K562 (cell line): Measurements from ENCODE around the gene RGS7. TPM values are rescaled to one million over a fixed set of nuclear protein-coding genes. Genes with fewer than 3 reads are reported as not detected.

Experiments used
- ATAC-seq: fragments of 200-7000 bp; cut with Tn5 transposase; 3 replicates; pipeline ENCODE4 v1.9.1; 2020; ENCODE audit warnings: moderate library complexity
- BruUV-seq: library from RNA; stranded (reverse); fragments of 400-500 nt; replicated peaks from 2 replicates; lab custom pipeline; 2021; lab: Mats Ljungman, UMichigan
- CTCF ChIA-PET: fragments of 300-600 bp; formaldehyde crosslinking; extraction: SDS; loops from one replicate; lab custom pipeline; 2021; ENCODE audit warnings: low intra/inter-chr PET ratio; lab: Yijun Ruan, JAX
- POLR2A ChIA-PET: fragments of 300-600, 350-650 bp; sonication (Branson Sonifier 250); formaldehyde crosslinking; extraction: SDS; loops from one replicate; lab custom pipeline; 2021; ENCODE audit warnings: antibody characterized with exemption, inconsistent platforms; lab: Yijun Ruan, JAX
- DNase-seq, 4 experiments: peaks; one replicate each; pipeline versions ENCODE4 v3.0.0 to v3.0.0-alpha.2; 2011 to 2018; ENCODE audit warnings: low spot score in 3 of 4, mixed read lengths in 3 of 4; ENCODE audit errors: extremely low read depth in 1 of 4
- FAIRE-seq: peaks from 2 replicates; lab custom pipeline; 2011; peaks lifted over from hg19 to GRCh38; lab: Jason Lieb, UNC
- H2AFZ ChIP-seq: 2 replicates; pipeline ENCODE4 v1.6.0; 2011; ENCODE audit warnings: low read depth, low read length, control low read depth, inconsistent platforms
- H3K27ac ChIP-seq: fragments of 200-600 bp; 3 replicates; pipeline ENCODE4 v1.8.0; 2011; ENCODE audit warnings: low read depth, mild to moderate bottlenecking, control low read depth, inconsistent platforms, low read length, moderate library complexity, mixed read lengths; ENCODE audit errors: extremely low read depth
- H3K27me3 ChIP-seq, 2 experiments: fragments of 300-600 bp in 1 of 2; 2 replicates in 1 of 2; 3 replicates in 1 of 2; pipeline versions ENCODE4 v1.6.0 to v1.8.0; 2011; ENCODE audit warnings: inconsistent platforms in 2 of 2, low read length in 2 of 2, mild to moderate bottlenecking in 1 of 2, mixed read lengths in 1 of 2, moderate library complexity in 1 of 2; ENCODE audit not compliant: control insufficient read depth in 2 of 2, insufficient read depth in 2 of 2
- H3K36me3 ChIP-seq: fragments of 300-600 bp; 3 replicates; pipeline ENCODE4 v1.8.0; 2011; ENCODE audit warnings: mild to moderate bottlenecking, low read length, inconsistent platforms; ENCODE audit not compliant: control insufficient read depth, insufficient read depth
- H3K4me1 ChIP-seq, 2 experiments: fragments of 200-600 bp in 1 of 2; replicated peaks in 1 of 2; 2 replicates in 1 of 2; 3 replicates in 1 of 2; pipeline versions ENCODE4 v1.5.1 to v1.8.0; 2011; ENCODE audit warnings: inconsistent platforms in 2 of 2, low read length in 2 of 2, mild to moderate bottlenecking in 1 of 2, mixed read lengths in 1 of 2, moderate library complexity in 1 of 2; ENCODE audit not compliant: control insufficient read depth in 2 of 2, insufficient read depth in 2 of 2
- H3K4me2 ChIP-seq: 2 replicates; pipeline ENCODE4 v1.6.1; 2011; ENCODE audit warnings: low read length, control low read depth, inconsistent platforms, mixed read lengths; ENCODE audit not compliant: insufficient read depth
- H3K4me3 ChIP-seq: fragments of 200-600 bp; sonication (generic), shearing (Covaris generic); 2 replicates; pipeline ENCODE4 v1.5.1; 2016; ENCODE audit warnings: control low read depth, inconsistent platforms
- H3K79me2 ChIP-seq: fragments of 200-600 bp; 3 replicates; pipeline ENCODE4 v1.8.0; 2011; ENCODE audit warnings: low read length, inconsistent platforms; ENCODE audit not compliant: control insufficient read depth, insufficient read depth
- H3K9ac ChIP-seq, 2 experiments: 2 replicates each; pipeline versions ENCODE4 v1.6.0 to v1.6.1; 2011; ENCODE audit warnings: low read depth in 2 of 2, low read length in 2 of 2, control low read depth in 1 of 2, inconsistent platforms in 1 of 2, mild to moderate bottlenecking in 1 of 2, mixed read lengths in 1 of 2; ENCODE audit not compliant: insufficient read depth in 1 of 2
- H3K9me1 ChIP-seq: one replicate; pipeline ENCODE4 v1.6.0; 2011; ENCODE audit warnings: inconsistent platforms, mild to moderate bottlenecking, low read length, moderate library complexity; ENCODE audit not compliant: control insufficient read depth, insufficient read depth
- H3K9me3 ChIP-seq: replicated peaks from 2 replicates; pipeline ENCODE4 v1.5.1; 2011; ENCODE audit warnings: low read depth, low read length, inconsistent platforms; ENCODE audit not compliant: control insufficient read depth, insufficient read depth
- H4K20me1 ChIP-seq: replicated peaks from 2 replicates; pipeline ENCODE4 v1.6.1; 2011; ENCODE audit warnings: low read length, inconsistent platforms, mixed read lengths; ENCODE audit not compliant: control insufficient read depth, insufficient read depth
- ASH1L ChIP-seq: fragments of 450-650 bp; IDR thresholded peaks from 2 replicates; pipeline ENCODE4 v1.6.1; 2018; ENCODE audit warnings: borderline replicate concordance, mild to moderate bottlenecking, low read depth; ENCODE audit not compliant: partially characterized antibody
- GTF2A2 ChIP-seq: IDR thresholded peaks from 2 replicates; pipeline ENCODE4 v1.6.1; 2016; ENCODE audit warnings: mild to moderate bottlenecking, missing genetic modification characterization, missing compliant biosample characterization
- HDAC6 ChIP-seq: IDR thresholded peaks from 2 replicates; pipeline ENCODE4 v1.6.1; 2012; ENCODE audit warnings: low read depth, mild to moderate bottlenecking, control low read depth, inconsistent platforms, low read length, moderate library complexity
- MCM3 ChIP-seq: fragments of 450-650 bp; IDR thresholded peaks from 2 replicates; pipeline ENCODE4 v1.6.1; 2016
- SMAD3 ChIP-seq: fragments of 450-650 bp; formaldehyde crosslinking; conservative IDR thresholded peaks from 2 replicates; pipeline ENCODE4 v1.4.0; 2020; ENCODE audit warnings: mild to moderate bottlenecking
- STAT5A ChIP-seq: IDR thresholded peaks from 2 replicates; pipeline ENCODE4 v1.6.1; 2012; ENCODE audit warnings: low read length, inconsistent platforms, borderline replicate concordance
- TFAM ChIP-seq: fragments of 250-450 bp; sonication (Bioruptor Pico); conservative IDR thresholded peaks from 2 replicates; pipeline ENCODE4 v1.5.0; 2021; ENCODE audit warnings: mild to moderate bottlenecking, moderate library complexity
- ZNF316 ChIP-seq: fragments of 450-650 bp; IDR thresholded peaks from 2 replicates; pipeline ENCODE4 v1.6.1; 2016
- WGBS: fragments of 100-300 bp; shearing (Covaris generic); methylation state at CpG from one replicate; pipeline ENCODE4 v1.1.6; 2016; ENCODE audit warnings: low coverage, mixed read lengths; ENCODE audit not compliant: insufficient coverage; ENCODE audit errors: missing lambda C conversion rate; 5-methylcytosine and 5-hydroxymethylcytosine counted together
- in situ Hi-C: fragments of 300-500 bp; cut with MboI; formaldehyde crosslinking; loops from 4 replicates; pipeline ENCODE4 v1.15.0; 2018; ENCODE audit warnings: inconsistent platforms, mixed read lengths
- intact Hi-C: fragments of 100-400 bp; cut with micrococcal nuclease; formaldehyde crosslinking; loops from 2 replicates; pipeline ENCODE4 v1.14.2; 2022
- polyA plus RNA-seq, 8 experiments: library from polyadenylated mRNA; depleted of rRNA in 4 of 8; stranded (reverse) in 5 of 8; unstranded in 3 of 8; fragments of >200 nt; fragmentation: Nextera tagmentation in 2 of 8; fragmentation: Illumina TruSeq in 1 of 8; extraction: Ambion mirVana in 2 of 8; extraction: Trizol in 1 of 8; gene quantifications; 2 replicates each; pipeline versions ENCODE4 v1.2.1 to v1.2.3, GENCODE V29; 2011 to 2014; ENCODE audit warnings: inconsistent platforms in 1 of 8, missing spikeins in 1 of 8
- total RNA-seq, 7 experiments: library from RNA; depleted of rRNA in 6 of 7; stranded (reverse); fragments of >200 nt in 6 of 7; fragmentation: Illumina TruSeq in 2 of 7; extraction: Trizol in 2 of 7; gene quantifications; 2 replicates each; pipeline versions ENCODE4 v1.2.1 to v1.2.3, GENCODE V29; 2011 to 2021; ENCODE audit warnings: low replicate concordance in 1 of 7
- TF ChIP-seq, protein P1 (sequence below): sonication (generic); formaldehyde crosslinking; IDR thresholded peaks from 2 replicates; pipeline ENCODE4 v1.8.0; 2023; ENCODE audit warnings: mild to moderate bottlenecking, missing genetic modification reagents

The RGS7 gene
- total and polyA plus RNA-seq, 9 of the 15 experiments (the other 6 are each of a cell fraction or from before 2014, with no cell fraction given) = not detected

DNA sequence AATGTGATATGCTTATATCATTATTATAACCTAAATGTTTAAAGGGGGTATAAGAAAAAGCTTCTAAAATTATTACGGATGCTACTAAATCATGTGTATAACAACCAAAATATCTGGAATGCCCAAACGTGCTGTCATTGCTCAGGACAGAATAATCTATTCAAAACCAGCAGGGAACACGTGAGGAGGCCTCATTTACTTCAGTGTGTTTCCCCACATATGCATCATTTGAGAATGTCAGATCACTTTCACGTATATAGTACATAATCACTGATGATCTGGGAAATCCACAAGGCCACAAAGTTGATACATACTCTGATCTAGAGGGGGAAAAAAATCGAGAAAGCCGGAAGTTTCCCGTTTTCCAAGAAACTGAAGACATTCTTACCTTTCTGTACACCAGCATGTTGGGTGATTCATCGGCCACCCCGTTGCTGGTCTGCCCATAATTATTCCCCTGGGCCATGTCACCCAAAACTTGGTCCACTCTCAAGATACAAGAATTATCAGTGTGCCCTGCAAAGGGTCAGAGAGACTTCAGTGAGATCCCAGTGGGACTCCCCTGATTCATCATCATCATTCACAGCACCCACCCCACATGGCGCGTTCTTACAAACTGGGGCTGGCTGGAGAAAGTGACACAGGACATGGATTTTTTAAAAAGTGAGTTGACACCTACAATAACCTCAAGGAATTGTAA, 1.5 kb downstream of the RGS7 start (continued):
- TF ChIP-seq, protein P1, sequence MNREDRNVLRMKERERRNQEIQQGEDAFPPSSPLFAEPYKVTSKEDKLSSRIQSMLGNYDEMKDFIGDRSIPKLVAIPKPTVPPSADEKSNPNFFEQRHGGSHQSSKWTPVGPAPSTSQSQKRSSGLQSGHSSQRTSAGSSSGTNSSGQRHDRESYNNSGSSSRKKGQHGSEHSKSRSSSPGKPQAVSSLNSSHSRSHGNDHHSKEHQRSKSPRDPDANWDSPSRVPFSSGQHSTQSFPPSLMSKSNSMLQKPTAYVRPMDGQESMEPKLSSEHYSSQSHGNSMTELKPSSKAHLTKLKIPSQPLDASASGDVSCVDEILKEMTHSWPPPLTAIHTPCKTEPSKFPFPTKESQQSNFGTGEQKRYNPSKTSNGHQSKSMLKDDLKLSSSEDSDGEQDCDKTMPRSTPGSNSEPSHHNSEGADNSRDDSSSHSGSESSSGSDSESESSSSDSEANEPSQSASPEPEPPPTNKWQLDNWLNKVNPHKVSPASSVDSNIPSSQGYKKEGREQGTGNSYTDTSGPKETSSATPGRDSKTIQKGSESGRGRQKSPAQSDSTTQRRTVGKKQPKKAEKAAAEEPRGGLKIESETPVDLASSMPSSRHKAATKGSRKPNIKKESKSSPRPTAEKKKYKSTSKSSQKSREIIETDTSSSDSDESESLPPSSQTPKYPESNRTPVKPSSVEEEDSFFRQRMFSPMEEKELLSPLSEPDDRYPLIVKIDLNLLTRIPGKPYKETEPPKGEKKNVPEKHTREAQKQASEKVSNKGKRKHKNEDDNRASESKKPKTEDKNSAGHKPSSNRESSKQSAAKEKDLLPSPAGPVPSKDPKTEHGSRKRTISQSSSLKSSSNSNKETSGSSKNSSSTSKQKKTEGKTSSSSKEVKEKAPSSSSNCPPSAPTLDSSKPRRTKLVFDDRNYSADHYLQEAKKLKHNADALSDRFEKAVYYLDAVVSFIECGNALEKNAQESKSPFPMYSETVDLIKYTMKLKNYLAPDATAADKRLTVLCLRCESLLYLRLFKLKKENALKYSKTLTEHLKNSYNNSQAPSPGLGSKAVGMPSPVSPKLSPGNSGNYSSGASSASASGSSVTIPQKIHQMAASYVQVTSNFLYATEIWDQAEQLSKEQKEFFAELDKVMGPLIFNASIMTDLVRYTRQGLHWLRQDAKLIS (CRISPR knock-in tag) = no peak

GRCh38 chr1:241352401-241352800, 4.6 kb downstream of the RGS7 start:
- H4K20me1 ChIP-seq = no peaks in the 10 kb centered on the region
- FAIRE-seq = no peak
- intact Hi-C loops (no loop called here), in situ Hi-C loops (no loop called here)
- no peaks in the 10 kb centered on the region for H3K36me3 ChIP-seq
- H3K4me1 ChIP-seq = peaks cover 0 to 6% of the 10 kb centered on the region in 2 experiments; a peak in 1 of 5 replicates
- no peak for DNase-seq
- TF ChIP-seq ZNF316 = no peak
- TF ChIP-seq SMAD3 (CRISPR knock-in tag) = no peak
- TF ChIP-seq HDAC6 = no peak
- no peak for TF ChIP-seq MCM3
- TF ChIP-seq TFAM (CRISPR knock-in tag) = no peak
- no peak for TF ChIP-seq ASH1L
- no peak for TF ChIP-seq STAT5A
- TF ChIP-seq GTF2A2 (tag) = no peak
- no peaks in the 10 kb centered on the region for H3K79me2 ChIP-seq
- H3K4me3 ChIP-seq = no peak overlapping the region
- CTCF ChIA-PET = no interaction called here
- no peak for ATAC-seq
- H3K9ac ChIP-seq = no peak overlapping the region
- H3K9me1 ChIP-seq = no peaks in the 10 kb centered on the region
- no peaks in the 10 kb centered on the region for H3K27me3 ChIP-seq
- H3K4me2 ChIP-seq = no peak overlapping the region
- H3K27ac ChIP-seq = no peak overlapping the region
- no peak overlapping the region for H2AFZ ChIP-seq
- 0% methylated on average over 2 of the region's 2 CpGs for WGBS
- BruUV-seq = no TSS peak
- no peaks in the 10 kb centered on the region; the same call in 1 of the 2 replicates for H3K9me3 ChIP-seq
- POLR2A ChIA-PET = no interaction called here
